ENCODE measurements around the gene LHX8.

LHX8 gene

GRCh38 chr1:75159154-75159553 lies 25.0 kb downstream of the LHX8 start:
- H3K4me2 ChIP-seq (ENCODE audit: insufficient read depth, low read length): no peak overlapping the region
- no peak overlapping the region for H3K4me3 ChIP-seq (ENCODE audit: low read depth in 1 of 2, low read length in 2 of 2)
- no peaks in the 10 kb centered on the region for H3K36me3 ChIP-seq (ENCODE audit: insufficient read depth, low read length)
- no peaks in the 10 kb centered on the region for H3K4me1 ChIP-seq (ENCODE audit: insufficient read depth, low read length)
- H4K20me1 ChIP-seq (ENCODE audit: insufficient read depth, low read length): no peaks in the 10 kb centered on the region
- H3K9me3 ChIP-seq (ENCODE audit: insufficient read depth, low read length, severe bottlenecking): no peaks in the 10 kb centered on the region
- DNase-seq (no peak), ATAC-seq (ENCODE audit: insufficient read depth, low read depth) (no peak)
- no peak overlapping the region for H3K9ac ChIP-seq (ENCODE audit: low read depth, low read length)
- H3K27ac ChIP-seq (ENCODE audit: low read length): no peak overlapping the region
- H2AFZ ChIP-seq (ENCODE audit: low read depth, low read length): no peak overlapping the region
- no peaks in the 10 kb centered on the region for H3K79me2 ChIP-seq (ENCODE audit: insufficient read depth, low read length)
- no peaks in the 10 kb centered on the region for H3K27me3 ChIP-seq (ENCODE audit: insufficient read depth, low read length, poor library complexity)
- no peak for TF ChIP-seq EZH2 (IDR thresholded peaks at IDR 0.05; ENCODE audit: borderline replicate concordance, low read depth, low read length, severe bottlenecking)
- no peak for TF ChIP-seq CTCF (IDR thresholded peaks at IDR 0.05; ENCODE audit: borderline replicate concordance, extremely low read depth, low read length, poor library complexity, severe bottlenecking)

- ATAC-seq (ENCODE audit: insufficient read depth, low read depth): no peak
- no peak overlapping the region for H2AFZ ChIP-seq (ENCODE audit: low read depth, low read length)
- TF ChIP-seq EZH2 (IDR thresholded peaks at IDR 0.05; ENCODE audit: borderline replicate concordance, low read depth, low read length, severe bottlenecking) (no peak), CTCF (IDR thresholded peaks at IDR 0.05; ENCODE audit: borderline replicate concordance, extremely low read depth, low read length, poor library complexity, severe bottlenecking) (no peak)
Measured at GRCh38 chr1:75165264-75165663, 31.1 kb downstream of the LHX8 start.

GRCh38 chr1:75166821-75167220 lies 32.6 kb downstream of the LHX8 start:
- H4K20me1 ChIP-seq (ENCODE audit: insufficient read depth, low read length): no peaks in the 10 kb centered on the region
- no peak overlapping the region for H3K9ac ChIP-seq (ENCODE audit: low read depth, low read length)
- H2AFZ ChIP-seq (ENCODE audit: low read depth, low read length): no peak overlapping the region
- H3K27me3 ChIP-seq (ENCODE audit: insufficient read depth, low read length, poor library complexity): no peaks in the 10 kb centered on the region
- DNase-seq (no peak), ATAC-seq (ENCODE audit: insufficient read depth, low read depth) (no peak)
- no peaks in the 10 kb centered on the region for H3K9me3 ChIP-seq (ENCODE audit: insufficient read depth, low read length, severe bottlenecking)
- H3K27ac ChIP-seq (ENCODE audit: low read length): no peak overlapping the region
- no peak overlapping the region for H3K4me2 ChIP-seq (ENCODE audit: insufficient read depth, low read length)
- no peak overlapping the region for H3K4me3 ChIP-seq (ENCODE audit: low read depth in 1 of 2, low read length in 2 of 2)
- no peak for TF ChIP-seq EZH2 (IDR thresholded peaks at IDR 0.05; ENCODE audit: borderline replicate concordance, low read depth, low read length, severe bottlenecking)
- no peak for TF ChIP-seq CTCF (IDR thresholded peaks at IDR 0.05; ENCODE audit: borderline replicate concordance, extremely low read depth, low read length, poor library complexity, severe bottlenecking)
- no peaks in the 10 kb centered on the region for H3K79me2 ChIP-seq (ENCODE audit: insufficient read depth, low read length)
- H3K4me1 ChIP-seq (ENCODE audit: insufficient read depth, low read length): no peaks in the 10 kb centered on the region
- no peaks in the 10 kb centered on the region for H3K36me3 ChIP-seq (ENCODE audit: insufficient read depth, low read length)

More at GRCh38 chr1:75165264-75165663, 31.1 kb downstream of the LHX8 start:
- no peaks in the 10 kb centered on the region for H3K36me3 ChIP-seq (ENCODE audit: insufficient read depth, low read length)
- no peak overlapping the region for H3K9ac ChIP-seq (ENCODE audit: low read depth, low read length)
- H4K20me1 ChIP-seq (ENCODE audit: insufficient read depth, low read length): no peaks in the 10 kb centered on the region
- no peak overlapping the region for H3K4me3 ChIP-seq (ENCODE audit: low read depth in 1 of 2, low read length in 2 of 2)
- no peaks in the 10 kb centered on the region for H3K9me3 ChIP-seq (ENCODE audit: insufficient read depth, low read length, severe bottlenecking)
- H3K4me2 ChIP-seq (ENCODE audit: insufficient read depth, low read length): no peak overlapping the region
- H3K27me3 ChIP-seq (ENCODE audit: insufficient read depth, low read length, poor library complexity): no peaks in the 10 kb centered on the region
- H3K27ac ChIP-seq (ENCODE audit: low read length): no peak overlapping the region
- no peak for DNase-seq
- no peaks in the 10 kb centered on the region for H3K4me1 ChIP-seq (ENCODE audit: insufficient read depth, low read length)
- H3K79me2 ChIP-seq (ENCODE audit: insufficient read depth, low read length): no peaks in the 10 kb centered on the region

DNA sequence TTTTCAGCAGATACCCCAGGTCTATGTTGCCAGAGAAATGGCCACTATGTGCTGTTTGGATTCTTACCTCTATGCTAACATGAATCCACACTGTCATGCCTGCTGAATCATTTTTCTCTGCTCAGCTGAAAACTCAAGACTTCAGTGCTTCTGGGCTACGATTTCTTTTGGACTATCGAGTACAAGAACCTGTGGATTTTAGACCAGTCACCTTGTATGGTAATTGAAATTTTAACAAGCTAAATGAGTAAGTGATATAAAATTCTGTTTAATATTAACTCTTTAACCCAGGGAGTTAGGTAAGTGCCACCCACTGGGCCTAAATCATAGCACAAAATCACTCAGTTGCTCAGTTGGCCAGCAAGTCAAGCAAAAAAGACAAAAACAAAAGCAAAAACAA lies 35.8 kb downstream of the LHX8 start:
- no peak overlapping the region for H3K4me2 ChIP-seq (ENCODE audit: insufficient read depth, low read length)
- H2AFZ ChIP-seq (ENCODE audit: low read depth, low read length): no peak overlapping the region
- H3K36me3 ChIP-seq (ENCODE audit: insufficient read depth, low read length): no peaks in the 10 kb centered on the region
- H3K9ac ChIP-seq (ENCODE audit: low read depth, low read length): no peak overlapping the region
- DNase-seq (no peak), ATAC-seq (ENCODE audit: insufficient read depth, low read depth) (no peak)
- no peak overlapping the region for H3K4me3 ChIP-seq (ENCODE audit: low read depth in 1 of 2, low read length in 2 of 2)
- TF ChIP-seq CTCF (IDR thresholded peaks at IDR 0.05; ENCODE audit: borderline replicate concordance, extremely low read depth, low read length, poor library complexity, severe bottlenecking): no peak
- no peak for TF ChIP-seq EZH2 (IDR thresholded peaks at IDR 0.05; ENCODE audit: borderline replicate concordance, low read depth, low read length, severe bottlenecking)
- H3K79me2 ChIP-seq (ENCODE audit: insufficient read depth, low read length): no peaks in the 10 kb centered on the region
- no peaks in the 10 kb centered on the region for H3K4me1 ChIP-seq (ENCODE audit: insufficient read depth, low read length)
- no peaks in the 10 kb centered on the region for H3K27me3 ChIP-seq (ENCODE audit: insufficient read depth, low read length, poor library complexity)
- no peaks in the 10 kb centered on the region for H4K20me1 ChIP-seq (ENCODE audit: insufficient read depth, low read length)
- no peak overlapping the region for H3K27ac ChIP-seq (ENCODE audit: low read length)
- H3K9me3 ChIP-seq (ENCODE audit: insufficient read depth, low read length, severe bottlenecking): no peaks in the 10 kb centered on the region

Data from DND-41 (cell line).